Measurements from ENCODE around the gene SARM1. TPM values are rescaled to one million over a fixed set of nuclear protein-coding genes. Genes with fewer than 3 reads are reported as not detected.

Gene SARM1
- polyA plus RNA-seq, 1 donor (not counting 4 experiments of a cell fraction or from before 2014, with no cell fraction given), result 0.90 TPM

DNA sequence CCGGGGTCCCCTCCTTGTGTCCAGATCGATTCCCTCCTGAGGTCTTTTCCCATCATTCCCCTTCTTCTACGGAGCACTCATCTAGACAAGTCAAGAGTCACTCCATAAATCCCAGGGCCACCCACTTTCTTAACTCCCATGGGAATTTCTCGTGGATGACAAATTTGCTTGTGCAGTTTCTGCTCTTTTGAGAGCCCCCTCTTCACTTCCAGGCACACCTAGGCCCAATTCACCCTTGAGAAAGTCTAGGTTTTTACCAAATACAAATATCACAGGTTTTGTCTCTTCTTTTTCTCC is 13.6 kb upstream of the SARM1 start:
- Histone ChIP-seq H4K20me1 (ENCODE audit: control insufficient read depth, extremely low read depth, insufficient read depth, low read length) (no peaks in the 10 kb centered on the region), H3K4me3 (ENCODE audit: control insufficient read depth in 2 of 3, extremely low read depth in 1 of 3, insufficient read depth in 2 of 3, low read depth in 1 of 3, low read length in 3 of 3) (peak overlapping the region; percentile 92 to 98 (median 97)), H3K4me1 (ENCODE audit: control insufficient read depth, extremely low read depth, insufficient read depth, low read length) (peaks cover 15% of the 10 kb centered on the region), H2AFZ (ENCODE audit: control insufficient read depth, low read length) (peak overlapping the region; percentile 91), H3K27me3 (ENCODE audit: control insufficient read depth, extremely low read depth, insufficient read depth, low read length) (no peaks in the 10 kb centered on the region), H3K9me1 (ENCODE audit: control insufficient read depth, extremely low read depth, insufficient read depth, low read length) (no peaks in the 10 kb centered on the region), H3K9ac (ENCODE audit: control insufficient read depth, extremely low read depth, insufficient read depth, low read length) (peak overlapping the region; percentile 93), H3K4me2 (ENCODE audit: control insufficient read depth, extremely low read depth, insufficient read depth, low read depth, low read length) (peak overlapping the region; percentile 83), H3K9me3 (ENCODE audit: control insufficient read depth, low read depth, low read length) (no peaks in the 10 kb centered on the region), H3K36me3 (ENCODE audit: control insufficient read depth in 2 of 2, extremely low read depth in 1 of 2, insufficient read depth in 2 of 2, low read length in 2 of 2) (peaks cover 29 to 37% of the 10 kb centered on the region in 2 experiments), H3K79me2 (ENCODE audit: control insufficient read depth, insufficient read depth, low read length) (peaks cover 35% of the 10 kb centered on the region), H3K27ac (ENCODE audit: control insufficient read depth, insufficient read depth, low read length) (peak overlapping the region; percentile 87)
- FAIRE-seq (no peak), DNase-seq (ENCODE audit: low read depth, low spot score) (no peak)
- dilution Hi-C loops (cut with MboI; ENCODE audit: extremely low pct_ligation_motif_present, low sequenced_read_pairs), result no loop called here
- TF ChIP-seq EZH2 (IDR thresholded peaks at IDR 0.05; ENCODE audit: low read length), result no peak
- TF ChIP-seq, protein P1, sequence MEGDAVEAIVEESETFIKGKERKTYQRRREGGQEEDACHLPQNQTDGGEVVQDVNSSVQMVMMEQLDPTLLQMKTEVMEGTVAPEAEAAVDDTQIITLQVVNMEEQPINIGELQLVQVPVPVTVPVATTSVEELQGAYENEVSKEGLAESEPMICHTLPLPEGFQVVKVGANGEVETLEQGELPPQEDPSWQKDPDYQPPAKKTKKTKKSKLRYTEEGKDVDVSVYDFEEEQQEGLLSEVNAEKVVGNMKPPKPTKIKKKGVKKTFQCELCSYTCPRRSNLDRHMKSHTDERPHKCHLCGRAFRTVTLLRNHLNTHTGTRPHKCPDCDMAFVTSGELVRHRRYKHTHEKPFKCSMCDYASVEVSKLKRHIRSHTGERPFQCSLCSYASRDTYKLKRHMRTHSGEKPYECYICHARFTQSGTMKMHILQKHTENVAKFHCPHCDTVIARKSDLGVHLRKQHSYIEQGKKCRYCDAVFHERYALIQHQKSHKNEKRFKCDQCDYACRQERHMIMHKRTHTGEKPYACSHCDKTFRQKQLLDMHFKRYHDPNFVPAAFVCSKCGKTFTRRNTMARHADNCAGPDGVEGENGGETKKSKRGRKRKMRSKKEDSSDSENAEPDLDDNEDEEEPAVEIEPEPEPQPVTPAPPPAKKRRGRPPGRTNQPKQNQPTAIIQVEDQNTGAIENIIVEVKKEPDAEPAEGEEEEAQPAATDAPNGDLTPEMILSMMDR (optimal IDR thresholded peaks at IDR 0.05 in 1 of 3, IDR thresholded peaks at IDR 0.05 in 1 of 3, conservative IDR thresholded peaks at IDR 0.05 in 1 of 3; ENCODE audit: extremely low read depth in 1 of 3, insufficient read depth in 2 of 3, low read length in 3 of 3), result no peak

DNA sequence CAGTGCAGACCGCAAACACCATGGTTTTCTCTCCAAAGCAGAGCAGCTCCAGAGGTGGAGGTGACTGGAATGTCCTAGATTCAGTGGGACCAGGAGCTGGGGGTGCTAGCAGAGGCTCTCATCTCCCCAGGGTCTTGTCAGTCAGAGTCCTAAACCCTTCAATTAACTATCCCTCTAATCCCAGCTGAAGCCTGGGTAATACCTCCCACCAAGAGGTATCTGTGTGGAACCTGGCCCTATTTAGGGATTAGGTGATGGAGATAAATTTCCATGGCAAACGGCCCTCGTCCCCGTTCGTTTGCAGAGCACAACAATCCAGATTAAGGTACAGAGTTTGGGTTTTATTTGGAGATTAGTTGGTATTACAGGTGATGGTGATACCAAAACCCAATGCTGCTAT is 8.3 kb upstream of the SARM1 start:
- peaks cover 8% of the 10 kb centered on the region for H3K79me2 ChIP-seq (ENCODE audit: control insufficient read depth, insufficient read depth, low read length)
- no peak overlapping the region for H3K4me2 ChIP-seq (ENCODE audit: control insufficient read depth, extremely low read depth, insufficient read depth, low read depth, low read length)
- dilution Hi-C loops (cut with MboI; ENCODE audit: extremely low pct_ligation_motif_present, low sequenced_read_pairs), result no loop called here
- no peak overlapping the region for H3K9ac ChIP-seq (ENCODE audit: control insufficient read depth, extremely low read depth, insufficient read depth, low read length)
- no peak for TF ChIP-seq EZH2 (IDR thresholded peaks at IDR 0.05; ENCODE audit: low read length)
- TF ChIP-seq, protein P1 (optimal IDR thresholded peaks at IDR 0.05 in 1 of 3, IDR thresholded peaks at IDR 0.05 in 1 of 3, conservative IDR thresholded peaks at IDR 0.05 in 1 of 3; ENCODE audit: extremely low read depth in 1 of 3, insufficient read depth in 2 of 3, low read length in 3 of 3), result no peak
- DNase-seq (ENCODE audit: low read depth, low spot score), result no peak
- H3K36me3 ChIP-seq (ENCODE audit: control insufficient read depth in 2 of 2, extremely low read depth in 1 of 2, insufficient read depth in 2 of 2, low read length in 2 of 2), result peaks cover 15 to 31% of the 10 kb centered on the region in 2 experiments
- no peak overlapping the region for H3K27ac ChIP-seq (ENCODE audit: control insufficient read depth, insufficient read depth, low read length)
- no peaks in the 10 kb centered on the region for H3K9me1 ChIP-seq (ENCODE audit: control insufficient read depth, extremely low read depth, insufficient read depth, low read length)
- no peaks in the 10 kb centered on the region for H3K27me3 ChIP-seq (ENCODE audit: control insufficient read depth, extremely low read depth, insufficient read depth, low read length)
- H4K20me1 ChIP-seq (ENCODE audit: control insufficient read depth, extremely low read depth, insufficient read depth, low read length), result no peaks in the 10 kb centered on the region
- H3K4me3 ChIP-seq (ENCODE audit: control insufficient read depth in 2 of 3, extremely low read depth in 1 of 3, insufficient read depth in 2 of 3, low read depth in 1 of 3, low read length in 3 of 3), result no peak overlapping the region
- peaks cover 5% of the 10 kb centered on the region for H3K4me1 ChIP-seq (ENCODE audit: control insufficient read depth, extremely low read depth, insufficient read depth, low read length)
- no peaks in the 10 kb centered on the region for H3K9me3 ChIP-seq (ENCODE audit: control insufficient read depth, low read depth, low read length)
- FAIRE-seq, result no peak
- no peak overlapping the region for H2AFZ ChIP-seq (ENCODE audit: control insufficient read depth, low read length)

All from keratinocyte (primary cell).